Adrenal gland (tissue), 5 donors: ENCODE data around the gene PRICKLE4.

Source experiments
- CTCF ChIP-seq, 6 experiments: fragments of 450-650 bp in 4 of 6; fragments of 200-600 bp in 2 of 6; sonication (generic) in 1 of 6; IDR thresholded peaks; 1 replicate in 5 of 6; 2 replicates in 1 of 6; pipeline versions ENCODE4 v1.5.1 to v1.8.0; 2016 to 2021; ENCODE audit warnings: antibody characterized with exemption in 6 of 6, mild to moderate bottlenecking in 2 of 6, moderate library complexity in 1 of 6
- POLR2A ChIP-seq, 2 donors: fragments of 450-650 bp; IDR thresholded peaks; one replicate each; pipeline ENCODE4 v1.6.1; 2017; ENCODE audit warnings: antibody characterized with exemption in 2 of 2, mild to moderate bottlenecking in 2 of 2, moderate library complexity in 1 of 2
- donor health status: DM: no; HTN: no; CAD: no.

- TF ChIP-seq CTCF (IDR thresholded peaks at IDR 0.05) (no peak), POLR2A (IDR thresholded peaks at IDR 0.05) (no peak)
These were observed 1.2 kb upstream of the PRICKLE4 start for GRCh38 chr6:41779336-41779735.
